Astrocyte (in vitro differentiated cells and primary cell): ENCODE measurements around the gene ADAMTS12. TPM values are rescaled to one million over a fixed set of nuclear protein-coding genes. Genes with fewer than 3 reads are reported as not detected.

Source experiments
- DNase-seq: peaks from one replicate; pipeline ENCODE4 v3.0.0-alpha.2; 2010; ENCODE audit warnings: low read depth
- FAIRE-seq: peaks from 2 replicates; lab custom pipeline; 2011; peaks lifted over from hg19 to GRCh38; lab: Jason Lieb, UNC
- H2AFZ ChIP-seq: 2 replicates; pipeline ENCODE4 v1.6.0; 2012; ENCODE audit warnings: low read depth, low read length, inconsistent platforms
- H3K27ac ChIP-seq: 2 replicates; pipeline ENCODE4 v1.5.1; 2011; ENCODE audit warnings: low read depth, low read length, inconsistent platforms
- H3K27me3 ChIP-seq: 2 replicates; pipeline ENCODE4 v1.6.0; 2011; ENCODE audit warnings: low read length, inconsistent platforms; ENCODE audit not compliant: insufficient read depth
- H3K36me3 ChIP-seq: 2 replicates; pipeline ENCODE4 v1.5.1; 2011; ENCODE audit warnings: low read length, inconsistent platforms; ENCODE audit not compliant: insufficient read depth
- H3K4me1 ChIP-seq: 2 replicates; pipeline ENCODE4 v1.5.1; 2011; ENCODE audit warnings: low read length, inconsistent platforms; ENCODE audit not compliant: insufficient read depth
- H3K4me2 ChIP-seq: 2 replicates; pipeline ENCODE4 v1.6.0; 2012; ENCODE audit warnings: low read length, inconsistent platforms
- H3K4me3 ChIP-seq: 2 replicates; pipeline ENCODE4 v1.5.1; 2011; ENCODE audit warnings: low read depth, mild to moderate bottlenecking, low read length, inconsistent platforms; ENCODE audit not compliant: insufficient read depth
- H3K79me2 ChIP-seq: 2 replicates; pipeline ENCODE4 v1.6.0; 2012; ENCODE audit warnings: mild to moderate bottlenecking, low read length, inconsistent platforms; ENCODE audit not compliant: insufficient read depth
- H3K9ac ChIP-seq: 2 replicates; pipeline ENCODE4 v1.6.0; 2012; ENCODE audit warnings: mild to moderate bottlenecking, low read length, inconsistent platforms
- H3K9me3 ChIP-seq: 2 replicates; pipeline ENCODE4 v1.5.1; 2012; ENCODE audit warnings: low read depth, mild to moderate bottlenecking, low read length, inconsistent platforms; ENCODE audit not compliant: insufficient read depth
- H4K20me1 ChIP-seq: 2 replicates; pipeline ENCODE4 v1.6.0; 2012; ENCODE audit warnings: low read length, inconsistent platforms; ENCODE audit not compliant: insufficient read depth
- H3K27ac Mint-ChIP-seq: one replicate; pipeline ENCODE4 v1.8.0; 2021; ENCODE audit warnings: mild to moderate bottlenecking, mixed read lengths; ENCODE audit not compliant: unreplicated experiment
- H3K27me3 Mint-ChIP-seq: one replicate; pipeline ENCODE4 v1.8.0; 2021; ENCODE audit warnings: low read depth, mixed read lengths; ENCODE audit not compliant: unreplicated experiment
- H3K36me3 Mint-ChIP-seq: one replicate; pipeline ENCODE4 v1.8.0; 2021; ENCODE audit warnings: low read depth, mixed read lengths; ENCODE audit not compliant: unreplicated experiment
- H3K4me1 Mint-ChIP-seq: one replicate; pipeline ENCODE4 v1.8.0; 2021; ENCODE audit warnings: low read depth, mixed read lengths; ENCODE audit not compliant: unreplicated experiment
- H3K4me3 Mint-ChIP-seq: one replicate; pipeline ENCODE4 v1.8.0; 2021; ENCODE audit warnings: mild to moderate bottlenecking, moderate library complexity, mixed read lengths; ENCODE audit not compliant: unreplicated experiment
- H3K9me3 Mint-ChIP-seq: one replicate; pipeline ENCODE4 v1.8.0; 2021; ENCODE audit warnings: mild to moderate bottlenecking, mixed read lengths; ENCODE audit not compliant: unreplicated experiment
- CTCF ChIP-seq: IDR thresholded peaks from 2 replicates; pipeline ENCODE4 v1.5.1; 2011; ENCODE audit warnings: low read depth, mild to moderate bottlenecking, inconsistent platforms, low read length, moderate library complexity; ENCODE audit not compliant: insufficient read depth
- EZH2 ChIP-seq: IDR thresholded peaks from 2 replicates; pipeline ENCODE4 v1.6.1; 2012; ENCODE audit warnings: mild to moderate bottlenecking, low read length, inconsistent platforms; ENCODE audit not compliant: insufficient read depth
- total RNA-seq: library from RNA; stranded (reverse); gene quantifications from 2 replicates; pipeline ENCODE4 v1.2.1, GENCODE V29; 2021

ADAMTS12 gene
- total RNA-seq, 1 donor from 2014 or later = 156 TPM

- no peak overlapping the region for H3K4me3 Mint-ChIP-seq
- DNase-seq (peak; percentile 74), FAIRE-seq (no peak)
- Histone ChIP-seq H3K9me3 (no peaks in the 10 kb centered on the region), H3K79me2 (peaks cover 67% of the 10 kb centered on the region), H3K36me3 (peaks cover 6% of the 10 kb centered on the region), H3K4me2 (peak overlapping the region; percentile 62), H4K20me1 (no peaks in the 10 kb centered on the region), H3K27me3 (no peaks in the 10 kb centered on the region), H3K9ac (peak overlapping the region; percentile 59), H3K27ac (peak overlapping the region; percentile 82), H3K4me3 (no peak overlapping the region), H2AFZ (no peak overlapping the region), H3K4me1 (peaks cover 12% of the 10 kb centered on the region)
- no peaks in the 10 kb centered on the region for H3K27me3 Mint-ChIP-seq
- H3K27ac Mint-ChIP-seq = peak overlapping the region; percentile 89
- H3K9me3 Mint-ChIP-seq = no peaks in the 10 kb centered on the region
- peaks cover 28% of the 10 kb centered on the region for H3K4me1 Mint-ChIP-seq
- TF ChIP-seq EZH2 (no peak), CTCF (no peak)
- peaks cover 12% of the 10 kb centered on the region for H3K36me3 Mint-ChIP-seq
These were observed 74.5 kb downstream of the ADAMTS12 start for GRCh38 chr5:33817301-33817700.

- FAIRE-seq (peak; percentile 47), DNase-seq (peak; percentile 70)
- Mint-ChIP-seq H3K27ac (peak overlapping the region; percentile 89), H3K9me3 (no peaks in the 10 kb centered on the region), H3K4me1 (peaks cover 29% of the 10 kb centered on the region), H3K4me3 (peak overlapping the region; percentile 28), H3K27me3 (no peaks in the 10 kb centered on the region), H3K36me3 (peaks cover 12% of the 10 kb centered on the region)
- Histone ChIP-seq H4K20me1 (no peaks in the 10 kb centered on the region), H3K9ac (peak overlapping the region; percentile 59), H3K4me2 (peak overlapping the region; percentile 62), H3K4me1 (peaks cover 12% of the 10 kb centered on the region), H3K36me3 (peaks cover 6% of the 10 kb centered on the region), H2AFZ (no peak overlapping the region), H3K27me3 (no peaks in the 10 kb centered on the region), H3K9me3 (no peaks in the 10 kb centered on the region), H3K79me2 (peaks cover 67% of the 10 kb centered on the region), H3K4me3 (no peak overlapping the region), H3K27ac (peak overlapping the region; percentile 82)
- TF ChIP-seq EZH2 (no peak), CTCF (no peak)
These were observed 75.0 kb downstream of the ADAMTS12 start for GRCh38 chr5:33816791-33817190.

GRCh38 chr5:33812746-33813145, 79.0 kb downstream of the ADAMTS12 start:
- H2AFZ ChIP-seq = no peak overlapping the region
- peaks cover 42% of the 10 kb centered on the region for H3K4me1 ChIP-seq
- TF ChIP-seq CTCF = no peak
- TF ChIP-seq EZH2 = no peak
- Mint-ChIP-seq H3K4me1 (peaks cover 60% of the 10 kb centered on the region), H3K36me3 (peaks cover 21% of the 10 kb centered on the region), H3K27ac (no peak overlapping the region), H3K27me3 (no peaks in the 10 kb centered on the region), H3K9me3 (no peaks in the 10 kb centered on the region), H3K4me3 (no peak overlapping the region)
- H3K79me2 ChIP-seq = peaks cover 77% of the 10 kb centered on the region
- no peak overlapping the region for H3K9ac ChIP-seq
- H3K36me3 ChIP-seq = no peaks in the 10 kb centered on the region
- no peaks in the 10 kb centered on the region for H3K27me3 ChIP-seq
- H4K20me1 ChIP-seq = no peaks in the 10 kb centered on the region
- H3K4me3 ChIP-seq = no peak overlapping the region
- DNase-seq = no peak
- no peaks in the 10 kb centered on the region for H3K9me3 ChIP-seq
- H3K27ac ChIP-seq = no peak overlapping the region
- no peak for FAIRE-seq
- no peak overlapping the region for H3K4me2 ChIP-seq
